NCI-H128 (cell line): ENCODE results near the gene UBE2E1.

Experiments used
- DNase-seq: peaks from one replicate; lab custom pipeline; 2025; ENCODE audit not compliant: unreplicated experiment; lab: John Stamatoyannopoulos, UW

UBE2E1 gene

GRCh38 chr3:23805633-23806533 lies at the start of gene UBE2E1:
Gene UBE2E1, plus strand, starts transcription at chr3:23805955. Its CDS starts 1,315 bp downstream, at chr3:23807270.
- DNase-seq, result no peak

- DNase-seq, result no peak
Measured at GRCh38 chr3:23756206-23756840, 49.4 kb upstream of the UBE2E1 start.

GRCh38 chr3:23758253-23758838 lies 47.4 kb upstream of the UBE2E1 start:
- no peak for DNase-seq

- no peak for DNase-seq
Measured at GRCh38 chr3:23760325-23760724, 45.4 kb upstream of the UBE2E1 start.

- DNase-seq, result no peak
Measured at GRCh38 chr3:23760871-23761373, 44.8 kb upstream of the UBE2E1 start.

- DNase-seq, result no peak
Measured at GRCh38 chr3:23761440-23761896, 44.3 kb upstream of the UBE2E1 start.

- no peak for DNase-seq
Measured at GRCh38 chr3:23762214-23762613, 43.5 kb upstream of the UBE2E1 start.

- no peak for DNase-seq
Measured at GRCh38 chr3:23762759-23763477, 42.8 kb upstream of the UBE2E1 start.

GRCh38 chr3:23764407-23764806 lies 41.3 kb upstream of the UBE2E1 start:
- no peak for DNase-seq

- no peak for DNase-seq
Measured at GRCh38 chr3:23767546-23767945, 38.2 kb upstream of the UBE2E1 start.

- DNase-seq, result no peak
Measured at GRCh38 chr3:23775254-23775909, 30.4 kb upstream of the UBE2E1 start.

- DNase-seq, result no peak
Measured at GRCh38 chr3:23776352-23776891, 29.3 kb upstream of the UBE2E1 start.

GRCh38 chr3:23778446-23778845 lies 27.3 kb upstream of the UBE2E1 start:
- no peak for DNase-seq

GRCh38 chr3:23779841-23780240 lies 25.9 kb upstream of the UBE2E1 start:
- DNase-seq, result no peak

- DNase-seq, result no peak
Measured at GRCh38 chr3:23781051-23781450, 24.7 kb upstream of the UBE2E1 start.

- DNase-seq, result no peak
Measured at GRCh38 chr3:23781871-23782270, 23.9 kb upstream of the UBE2E1 start.

- no peak for DNase-seq
Measured at GRCh38 chr3:23785097-23785645, 20.6 kb upstream of the UBE2E1 start.

- DNase-seq, result no peak
Measured at GRCh38 chr3:23785882-23786281, 19.9 kb upstream of the UBE2E1 start.

GRCh38 chr3:23791678-23792077 lies 14.1 kb upstream of the UBE2E1 start:
- DNase-seq, result no peak
